ENCODE results near the gene GP5.

GP5 gene

GRCh38 chr3:194396859-194397756, 2.0 kb downstream of the GP5 start:
- no peak for FAIRE-seq

- no peak for FAIRE-seq
These were observed 2.6 kb downstream of the GP5 start for GRCh38 chr3:194396539-194396858.

- no peak for FAIRE-seq
These were observed 3.1 kb downstream of the GP5 start for GRCh38 chr3:194395778-194396538.

GRCh38 chr3:194395212-194395611, 3.9 kb downstream of the GP5 start:
- no peak for FAIRE-seq

GRCh38 chr3:194392576-194392975, 6.5 kb downstream of the GP5 start:
- FAIRE-seq = no peak

- no peak for FAIRE-seq
These were observed 8.2 kb downstream of the GP5 start for GRCh38 chr3:194390835-194391234.

GRCh38 chr3:194389269-194389668, 9.8 kb downstream of the GP5 start:
- FAIRE-seq = no peak

- FAIRE-seq = no peak
These were observed 11.1 kb downstream of the GP5 start for GRCh38 chr3:194387926-194388418.

- FAIRE-seq = no peak
These were observed 11.8 kb downstream of the GP5 start for GRCh38 chr3:194387276-194387675.

GRCh38 chr3:194386648-194387047, 12.4 kb downstream of the GP5 start:
- FAIRE-seq = no peak

GRCh38 chr3:194386066-194386465, 13.0 kb downstream of the GP5 start:
- no peak for FAIRE-seq

- FAIRE-seq = no peak
These were observed 14.5 kb downstream of the GP5 start for GRCh38 chr3:194384569-194385001.

GRCh38 chr3:194384156-194384555, 14.9 kb downstream of the GP5 start:
- FAIRE-seq = no peak

GRCh38 chr3:194383276-194383940, 15.7 kb downstream of the GP5 start:
- no peak for FAIRE-seq

GRCh38 chr3:194382892-194383223, 16.2 kb downstream of the GP5 start:
- no peak for FAIRE-seq

- FAIRE-seq = no peak
These were observed 16.7 kb downstream of the GP5 start for GRCh38 chr3:194382196-194382891.

GRCh38 chr3:194381460-194381875, 17.6 kb downstream of the GP5 start:
- FAIRE-seq = no peak

GRCh38 chr3:194380326-194380725, 18.7 kb downstream of the GP5 start:
- FAIRE-seq = no peak

GRCh38 chr3:194379651-194380050, 19.4 kb downstream of the GP5 start:
- no peak for FAIRE-seq

- FAIRE-seq = no peak
These were observed 19.8 kb downstream of the GP5 start for GRCh38 chr3:194379231-194379630.

- no peak for FAIRE-seq
These were observed 21.4 kb downstream of the GP5 start for GRCh38 chr3:194377708-194378107.

GRCh38 chr3:194376241-194376560, 22.9 kb downstream of the GP5 start:
- FAIRE-seq = no peak

Measured in islet of Langerhans (tissue), 1 donor.